A673 (cell line): ENCODE data around the gene CASP7.

ENCODE experiments used
- EZH2 ChIP-seq: fragments of 200-600 bp; sonication (generic); IDR thresholded peaks from 2 replicates; pipeline ENCODE4 v1.6.1; 2017; ENCODE audit warnings: borderline replicate concordance, low read depth, mild to moderate bottlenecking, mixed read lengths, antibody characterized with exemption, low read length; ENCODE audit not compliant: poor library complexity, severe bottlenecking
- TF ChIP-seq, protein P1 (sequence below): fragments of 300-800, 200-600 bp; sonication (generic); conservative IDR thresholded peaks from 2 replicates; pipeline ENCODE4 v1.5.1; 2017; ENCODE audit warnings: low read depth, mild to moderate bottlenecking, antibody characterized with exemption, low read length, moderate library complexity, mixed read lengths

DNA sequence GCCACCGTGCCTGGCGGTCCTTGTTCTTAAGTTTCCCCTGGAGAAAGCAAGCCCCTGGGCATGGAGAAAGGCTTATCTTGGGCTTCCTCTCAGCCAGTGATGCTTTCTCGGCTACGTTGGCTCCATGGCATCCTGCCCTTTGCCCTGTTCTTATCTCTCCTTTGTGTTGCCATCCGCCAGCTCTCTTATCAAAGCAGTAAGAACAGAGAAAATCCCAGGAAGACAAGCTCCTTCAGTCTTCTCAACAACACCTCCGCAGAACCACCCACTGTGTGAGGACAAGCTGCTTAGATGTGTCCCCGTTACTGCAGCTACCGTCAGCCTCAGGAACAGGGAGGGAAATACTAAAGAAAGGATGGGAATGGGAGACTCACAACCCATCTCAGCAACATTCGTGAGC, 75.1 kb downstream of the CASP7 start:
- no peak for TF ChIP-seq EZH2
- TF ChIP-seq, protein P1, sequence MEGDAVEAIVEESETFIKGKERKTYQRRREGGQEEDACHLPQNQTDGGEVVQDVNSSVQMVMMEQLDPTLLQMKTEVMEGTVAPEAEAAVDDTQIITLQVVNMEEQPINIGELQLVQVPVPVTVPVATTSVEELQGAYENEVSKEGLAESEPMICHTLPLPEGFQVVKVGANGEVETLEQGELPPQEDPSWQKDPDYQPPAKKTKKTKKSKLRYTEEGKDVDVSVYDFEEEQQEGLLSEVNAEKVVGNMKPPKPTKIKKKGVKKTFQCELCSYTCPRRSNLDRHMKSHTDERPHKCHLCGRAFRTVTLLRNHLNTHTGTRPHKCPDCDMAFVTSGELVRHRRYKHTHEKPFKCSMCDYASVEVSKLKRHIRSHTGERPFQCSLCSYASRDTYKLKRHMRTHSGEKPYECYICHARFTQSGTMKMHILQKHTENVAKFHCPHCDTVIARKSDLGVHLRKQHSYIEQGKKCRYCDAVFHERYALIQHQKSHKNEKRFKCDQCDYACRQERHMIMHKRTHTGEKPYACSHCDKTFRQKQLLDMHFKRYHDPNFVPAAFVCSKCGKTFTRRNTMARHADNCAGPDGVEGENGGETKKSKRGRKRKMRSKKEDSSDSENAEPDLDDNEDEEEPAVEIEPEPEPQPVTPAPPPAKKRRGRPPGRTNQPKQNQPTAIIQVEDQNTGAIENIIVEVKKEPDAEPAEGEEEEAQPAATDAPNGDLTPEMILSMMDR: no peak
